ENCODE results near the gene DSCAML1. TPM values are rescaled to one million over a fixed set of nuclear protein-coding genes. Genes with fewer than 3 reads are reported as not detected.
A peak's percentile ranks its signal among the peaks of the same experiment; 100 is the strongest.

The DSCAML1 gene
- total and polyA plus RNA-seq, 2 of the 8 experiments (the other 6 are each of a cell fraction or from before 2014, with no cell fraction given), result 0.19 to 0.24 TPM

GRCh38 chr11:117497206-117497951 is 299.6 kb downstream of the DSCAML1 start:
- POLR2A ChIA-PET (ENCODE audit: partially characterized antibody), result no interaction called here

More at GRCh38 chr11:117497206-117497951, 299.6 kb downstream of the DSCAML1 start:
- Histone ChIP-seq H4K20me1 (replicated peaks in 1 of 2; ENCODE audit: control insufficient read depth in 1 of 2, insufficient read depth in 2 of 2, low read length in 2 of 2) (no peaks in the 10 kb centered on the region), H3K27me3 (replicated peaks in 1 of 4; ENCODE audit: control insufficient read depth in 3 of 4, extremely low read depth in 1 of 4, insufficient read depth in 3 of 4, low read length in 3 of 4) (peaks cover 0 to 5% (median 1%) of the 10 kb centered on the region in 4 experiments; a peak in 3 of 7 replicates), H3K14ac (ENCODE audit: insufficient read length) (no peak overlapping the region), H3K23ac (ENCODE audit: insufficient read length) (no peak overlapping the region), H3K27ac (ENCODE audit: low read depth, low read length) (no peak overlapping the region), H4K5ac (ENCODE audit: insufficient read length, low read depth, low read length) (no peak overlapping the region), H2BK15ac (ENCODE audit: low read length) (0 out of 2 replicates have a peak overlapping the region, but pooled peaks have one; percentile 29), H2AFZ (ENCODE audit: low read length) (no peak overlapping the region), H3K9me3 (ENCODE audit: insufficient read depth in 2 of 2, low read depth in 1 of 2, low read length in 1 of 2) (no peaks in the 10 kb centered on the region), H3K4ac (replicated peaks; ENCODE audit: insufficient read length, low read depth, low read length) (no peak overlapping the region), H3K9ac (replicated peaks in 1 of 4; ENCODE audit: extremely low read depth in 1 of 4, low read depth in 3 of 4, low read length in 3 of 4) (no peak overlapping the region), H2BK20ac (ENCODE audit: low read length) (no peak overlapping the region), H3K23me2 (ENCODE audit: low read depth, low read length) (no peaks in the 10 kb centered on the region; the same call in 1 of the 2 replicates), H3K79me1 (ENCODE audit: low read depth, low read length) (no peaks in the 10 kb centered on the region), H3K4me1 (replicated peaks in 1 of 4; ENCODE audit: control insufficient read depth in 3 of 4, insufficient read depth in 4 of 4, low read length in 3 of 4) (peaks cover 2 to 17% (median 11%) of the 10 kb centered on the region in 4 experiments), H3K79me2 (ENCODE audit: control insufficient read depth in 1 of 2, insufficient read depth in 2 of 2, low read length in 2 of 2) (no peaks in the 10 kb centered on the region), H3K4me2 (ENCODE audit: insufficient read depth in 1 of 2, low read depth in 2 of 2, low read length in 2 of 2) (no peak overlapping the region), H3K18ac (ENCODE audit: extremely low read depth, low read length) (no peak overlapping the region), H2BK5ac (ENCODE audit: low read depth, low read length) (no peak overlapping the region), H3K36me3 (ENCODE audit: control insufficient read depth in 2 of 4, insufficient read depth in 4 of 4, low read length in 3 of 4) (no peaks in the 10 kb centered on the region), H3K56ac (replicated peaks; ENCODE audit: insufficient read length, low read depth, low read length) (no peak overlapping the region), H4K8ac (ENCODE audit: extremely low read depth, insufficient read depth, low read length) (no peak overlapping the region), H3K4me3 (ENCODE audit: extremely low read depth in 1 of 4, insufficient read depth in 2 of 4, low read depth in 3 of 4, low read length in 4 of 4) (no peak overlapping the region), H4K91ac (replicated peaks; ENCODE audit: insufficient read length, low read length) (no peak overlapping the region), H2AK5ac (ENCODE audit: low read depth, low read length) (0 out of 2 replicates have a peak overlapping the region, but pooled peaks have one; percentile 28), H2BK12ac (ENCODE audit: low read depth, low read length) (no peak overlapping the region), H2BK120ac (replicated peaks; ENCODE audit: low read depth, low read length) (no peak overlapping the region)
- CTCF ChIA-PET (ENCODE audit: partially characterized antibody), result interaction anchor here (0.9 to 3.2 kb wide), 4 partner anchors 12 to 69 kb away, joined by 3 to 12 read pairs (median 6); no protein-coding TSS in a partner anchor
- WGBS, 2 experiments (ENCODE audit: extremely low coverage in 1 of 2, insufficient coverage in 1 of 2, insufficient read length in 1 of 2, insufficient replicate concordance in 2 of 2, low coverage in 1 of 2, low lambda C conversion rate in 2 of 2, missing lambda C conversion rate in 1 of 2), result 87% methylated on average over 8 of the region's 11 CpGs; no CpG with 5 or more reads in 1 of the 2 experiments
- TF ChIP-seq BCL11A (IDR thresholded peaks at IDR 0.05; ENCODE audit: low read depth in 2 of 2, low read length in 2 of 2), result no peak
- TF ChIP-seq ATF3 (IDR thresholded peaks at IDR 0.05; ENCODE audit: insufficient read depth, low read depth, low read length), result no peak
- no peak for DNase-seq (ENCODE audit: low read depth in 1 of 2, low spot score in 2 of 2)
- no peak for FAIRE-seq

Data from H1 (cell line).